GM10266 (cell line): ENCODE results near the gene RAB15.

ENCODE experiments used
- DNase-seq: peaks from one replicate; pipeline ENCODE4 v3.0.0; 2012; ENCODE audit errors: extremely low spot score
- TF ChIP-seq, protein P1 (sequence below): IDR thresholded peaks from 2 replicates; pipeline ENCODE4 v1.5.1; 2012; ENCODE audit warnings: mild to moderate bottlenecking, low read depth; ENCODE audit not compliant: control insufficient read depth, insufficient read depth; ENCODE audit errors: missing control alignments

Gene RAB15

DNA sequence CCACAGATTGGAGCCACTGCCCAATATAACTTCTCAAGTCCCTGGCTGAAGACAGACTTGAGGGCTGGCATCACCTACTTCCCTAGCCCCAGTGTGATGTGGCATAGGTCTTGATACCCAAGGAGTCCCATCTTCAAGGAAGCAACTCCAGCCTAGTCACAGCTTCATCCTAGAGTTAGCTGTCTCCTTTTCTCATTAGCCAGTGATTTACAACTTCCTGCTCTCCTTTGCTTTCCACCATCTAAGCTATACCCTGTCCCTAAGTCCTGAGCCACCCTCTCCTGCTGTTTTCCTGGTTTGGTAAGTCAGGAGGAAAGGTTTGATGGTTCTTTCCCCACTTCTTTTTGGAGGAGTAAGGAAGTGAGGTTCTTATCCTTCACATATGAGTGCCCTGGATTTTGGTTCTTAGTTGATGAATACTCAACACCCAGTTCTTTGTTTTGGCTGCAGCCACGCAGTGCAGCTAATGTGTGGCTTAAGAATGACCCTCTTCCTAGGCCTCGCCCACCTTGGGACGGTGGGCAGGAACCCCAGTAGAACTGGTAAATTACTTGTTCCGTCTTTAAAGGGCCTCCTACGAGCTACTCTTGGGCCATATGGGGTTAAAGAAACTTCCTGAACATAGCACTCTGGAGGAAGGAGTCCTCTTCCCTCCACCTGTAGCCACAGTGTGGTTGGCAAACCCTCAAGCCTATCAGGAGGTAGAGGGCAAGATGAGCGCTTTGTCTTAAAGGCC lies 25.7 kb downstream of the RAB15 start:
- TF ChIP-seq, protein P1, sequence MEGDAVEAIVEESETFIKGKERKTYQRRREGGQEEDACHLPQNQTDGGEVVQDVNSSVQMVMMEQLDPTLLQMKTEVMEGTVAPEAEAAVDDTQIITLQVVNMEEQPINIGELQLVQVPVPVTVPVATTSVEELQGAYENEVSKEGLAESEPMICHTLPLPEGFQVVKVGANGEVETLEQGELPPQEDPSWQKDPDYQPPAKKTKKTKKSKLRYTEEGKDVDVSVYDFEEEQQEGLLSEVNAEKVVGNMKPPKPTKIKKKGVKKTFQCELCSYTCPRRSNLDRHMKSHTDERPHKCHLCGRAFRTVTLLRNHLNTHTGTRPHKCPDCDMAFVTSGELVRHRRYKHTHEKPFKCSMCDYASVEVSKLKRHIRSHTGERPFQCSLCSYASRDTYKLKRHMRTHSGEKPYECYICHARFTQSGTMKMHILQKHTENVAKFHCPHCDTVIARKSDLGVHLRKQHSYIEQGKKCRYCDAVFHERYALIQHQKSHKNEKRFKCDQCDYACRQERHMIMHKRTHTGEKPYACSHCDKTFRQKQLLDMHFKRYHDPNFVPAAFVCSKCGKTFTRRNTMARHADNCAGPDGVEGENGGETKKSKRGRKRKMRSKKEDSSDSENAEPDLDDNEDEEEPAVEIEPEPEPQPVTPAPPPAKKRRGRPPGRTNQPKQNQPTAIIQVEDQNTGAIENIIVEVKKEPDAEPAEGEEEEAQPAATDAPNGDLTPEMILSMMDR: no peak
- no peak for DNase-seq

- DNase-seq: no peak
- TF ChIP-seq, protein P1: no peak
Observed at GRCh38 chr14:64945431-64946178, 26.5 kb downstream of the RAB15 start.

DNA sequence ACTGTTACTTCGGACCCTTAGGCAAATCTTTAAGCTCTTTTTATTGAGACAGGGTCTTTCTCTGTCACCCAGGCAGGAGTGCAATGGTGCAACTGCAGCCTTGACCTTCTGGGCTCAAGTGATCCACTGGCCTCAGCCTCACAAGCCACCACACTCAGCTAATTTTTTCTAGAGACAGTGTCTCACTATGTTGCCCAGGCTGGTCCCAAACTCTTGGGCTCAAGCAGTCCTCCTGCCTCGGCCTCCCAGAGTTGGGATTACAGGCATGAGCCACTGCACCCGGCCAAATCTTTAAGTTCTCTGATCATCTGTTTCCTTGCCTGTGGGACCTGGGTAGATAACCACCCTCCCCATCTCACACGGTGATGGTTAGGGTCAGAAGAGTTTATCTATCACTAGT lies 27.3 kb downstream of the RAB15 start:
- TF ChIP-seq, protein P1: no peak
- DNase-seq: no peak

DNA sequence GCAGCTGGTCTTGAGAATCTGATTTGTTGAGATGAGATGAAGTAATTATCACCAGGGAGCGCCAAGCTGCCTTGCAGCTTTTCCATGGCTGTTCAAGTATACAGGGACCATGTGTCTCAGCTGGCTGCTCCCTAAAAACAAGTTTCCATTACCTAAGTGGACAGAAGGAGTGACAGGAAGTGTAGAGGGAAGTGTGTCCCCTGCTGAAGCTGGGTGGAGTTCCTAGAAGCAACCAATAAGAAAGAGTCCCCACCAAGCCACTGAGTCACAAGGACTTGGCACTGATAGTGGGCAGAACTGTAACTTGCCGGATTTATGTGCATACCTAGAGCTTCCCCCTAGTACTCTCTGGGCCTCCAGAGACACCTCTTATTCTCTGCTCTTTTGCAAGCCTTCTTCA lies 28.1 kb downstream of the RAB15 start:
- TF ChIP-seq, protein P1: no peak
- DNase-seq: no peak

DNA sequence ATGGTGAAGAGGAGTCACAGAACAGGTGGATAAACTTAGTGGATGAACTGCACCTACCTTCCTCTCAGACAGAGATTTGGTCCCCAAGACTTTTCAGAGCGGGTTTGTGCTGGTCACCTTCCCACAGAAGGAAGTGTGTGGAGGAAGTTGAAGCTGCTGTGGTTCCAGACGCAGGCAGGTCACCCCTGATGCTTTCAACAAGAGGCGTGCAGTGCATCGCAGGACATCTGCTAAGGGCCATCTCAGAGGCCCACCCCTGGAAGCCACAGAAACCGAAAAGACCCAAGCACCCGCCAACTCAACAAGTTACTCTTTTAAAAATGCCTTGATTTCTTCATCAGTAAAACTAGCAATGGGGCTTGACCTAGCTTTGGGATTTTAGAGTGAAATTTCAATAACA lies 28.6 kb downstream of the RAB15 start:
- DNase-seq: no peak
- TF ChIP-seq, protein P1: no peak

- TF ChIP-seq, protein P1: no peak
- DNase-seq: no peak
Observed at GRCh38 chr14:64942531-64943111, 29.5 kb downstream of the RAB15 start, which contains the start of gene GPX2. GPX2 (minus strand) TSS chr14:64942745; CDS start chr14:64942726, 19 bp downstream.
